Activated CD4-positive, alpha-beta T cell treated with anti-CD3 and anti-CD28 coated beads, Interleukin-2, amount 10 ng/mL, durations not matched to agents 24 days and 14 days (primary cell): ENCODE results near the gene MESP2. TPM values are rescaled to one million over a fixed set of nuclear protein-coding genes. Genes with fewer than 3 reads are reported as not detected.

ENCODE experiments used
- DNase-seq: peaks from one replicate; pipeline ENCODE4 v3.0.0; 2022
- H3K27ac Mint-ChIP-seq: one replicate; pipeline ENCODE4 v1.8.0; 2022; ENCODE audit warnings: mild to moderate bottlenecking, mixed read lengths
- H3K27me3 Mint-ChIP-seq: one replicate; pipeline ENCODE4 v1.8.0; 2022; ENCODE audit warnings: mixed read lengths
- H3K36me3 Mint-ChIP-seq: one replicate; pipeline ENCODE4 v1.8.0; 2022; ENCODE audit warnings: low read depth, mild to moderate bottlenecking, mixed read lengths
- H3K4me1 Mint-ChIP-seq: one replicate; pipeline ENCODE4 v1.8.0; 2021; ENCODE audit warnings: mixed read lengths
- H3K4me3 Mint-ChIP-seq: one replicate; pipeline ENCODE4 v1.8.0; 2022; ENCODE audit warnings: mild to moderate bottlenecking, moderate library complexity, mixed read lengths
- H3K9me3 Mint-ChIP-seq: one replicate; pipeline ENCODE4 v1.8.0; 2021; ENCODE audit warnings: mixed read lengths
- intact Hi-C: fragments of 100-400 bp; cut with micrococcal nuclease; formaldehyde crosslinking; loops from one replicate; pipeline ENCODE4 v1.15.1; 2023
- total RNA-seq: library from RNA; stranded (reverse); gene quantifications from 2 replicates; pipeline ENCODE4 v1.2.3, GENCODE V29; 2022

MESP2 gene
- total RNA-seq, 1 donor from 2014 or later, result not detected

- peaks cover 5% of the 10 kb centered on the region for H3K4me1 Mint-ChIP-seq
- DNase-seq, result no peak
- intact Hi-C loops, result no loop called here
- H3K27me3 Mint-ChIP-seq, result peaks cover 41% of the 10 kb centered on the region
- no peak overlapping the region for H3K27ac Mint-ChIP-seq
- peaks cover 5% of the 10 kb centered on the region for H3K36me3 Mint-ChIP-seq
- H3K9me3 Mint-ChIP-seq, result peaks cover 4% of the 10 kb centered on the region
- no peak overlapping the region for H3K4me3 Mint-ChIP-seq
Measured at GRCh38 chr15:89817701-89818280, 41.7 kb downstream of the MESP2 start.

DNA sequence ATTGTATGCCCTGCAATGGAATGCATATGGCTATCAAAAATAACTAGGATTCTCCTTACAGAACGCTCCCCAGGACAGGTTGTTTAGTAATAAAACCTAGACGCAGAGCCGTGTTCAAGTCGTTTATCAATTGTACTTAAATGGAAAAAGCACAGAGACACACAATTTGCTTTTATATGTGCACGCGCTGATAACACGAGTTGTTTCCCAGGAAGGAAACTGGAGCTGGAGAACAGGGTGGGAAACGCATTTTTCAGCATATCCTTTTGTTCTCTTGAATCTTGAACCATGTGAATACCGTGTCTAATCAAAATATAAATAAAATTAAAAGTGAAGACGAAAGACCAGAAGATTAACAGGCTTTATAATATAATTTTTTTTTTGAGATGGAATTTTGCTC lies 42.2 kb downstream of the MESP2 start:
- Mint-ChIP-seq H3K4me1 (peaks cover 5% of the 10 kb centered on the region), H3K27ac (no peak overlapping the region), H3K36me3 (peaks cover 5% of the 10 kb centered on the region), H3K9me3 (peaks cover 4% of the 10 kb centered on the region), H3K4me3 (no peak overlapping the region), H3K27me3 (peaks cover 41% of the 10 kb centered on the region)
- intact Hi-C loops, result no loop called here
- DNase-seq, result no peak

- intact Hi-C loops, result no loop called here
- H3K4me1 Mint-ChIP-seq, result no peaks in the 10 kb centered on the region
- no peak overlapping the region for H3K27ac Mint-ChIP-seq
- peaks cover 1% of the 10 kb centered on the region for H3K36me3 Mint-ChIP-seq
- H3K27me3 Mint-ChIP-seq, result peaks cover 27% of the 10 kb centered on the region
- DNase-seq, result no peak
- no peak overlapping the region for H3K4me3 Mint-ChIP-seq
- peaks cover 4% of the 10 kb centered on the region for H3K9me3 Mint-ChIP-seq
Measured at GRCh38 chr15:89820666-89821611, 44.8 kb downstream of the MESP2 start.

DNA sequence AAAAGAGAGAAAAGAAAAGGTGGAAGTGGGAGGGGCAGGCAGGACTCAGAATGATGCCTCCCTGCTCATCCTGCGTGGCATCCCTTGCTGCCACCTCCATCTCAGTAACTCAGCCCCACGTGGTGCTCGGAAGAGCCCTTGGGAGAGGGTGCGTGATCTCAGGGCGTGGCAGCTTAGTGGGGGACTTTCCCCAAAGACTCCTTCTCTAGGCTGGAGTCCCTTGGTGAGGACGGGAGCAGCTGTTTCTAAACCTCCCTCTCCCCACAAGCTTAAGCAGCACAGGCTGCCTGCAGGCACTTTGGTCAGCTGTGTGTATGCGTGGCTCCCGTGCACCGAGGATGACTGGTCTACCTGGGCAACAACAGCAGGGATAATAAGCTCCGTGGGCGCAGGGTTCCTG lies 45.9 kb downstream of the MESP2 start:
- Mint-ChIP-seq H3K4me1 (no peaks in the 10 kb centered on the region), H3K27me3 (peaks cover 17% of the 10 kb centered on the region), H3K4me3 (no peak overlapping the region), H3K9me3 (no peaks in the 10 kb centered on the region), H3K36me3 (no peaks in the 10 kb centered on the region), H3K27ac (no peak overlapping the region)
- intact Hi-C loops, result no loop called here
- DNase-seq, result no peak

- no peak overlapping the region for H3K27ac Mint-ChIP-seq
- H3K36me3 Mint-ChIP-seq, result no peaks in the 10 kb centered on the region
- intact Hi-C loops, result no loop called here
- H3K9me3 Mint-ChIP-seq, result no peaks in the 10 kb centered on the region
- no peak overlapping the region for H3K4me3 Mint-ChIP-seq
- H3K4me1 Mint-ChIP-seq, result no peaks in the 10 kb centered on the region
- no peak for DNase-seq
- H3K27me3 Mint-ChIP-seq, result peaks cover 13% of the 10 kb centered on the region
Measured at GRCh38 chr15:89822611-89822950, 46.4 kb downstream of the MESP2 start.

DNA sequence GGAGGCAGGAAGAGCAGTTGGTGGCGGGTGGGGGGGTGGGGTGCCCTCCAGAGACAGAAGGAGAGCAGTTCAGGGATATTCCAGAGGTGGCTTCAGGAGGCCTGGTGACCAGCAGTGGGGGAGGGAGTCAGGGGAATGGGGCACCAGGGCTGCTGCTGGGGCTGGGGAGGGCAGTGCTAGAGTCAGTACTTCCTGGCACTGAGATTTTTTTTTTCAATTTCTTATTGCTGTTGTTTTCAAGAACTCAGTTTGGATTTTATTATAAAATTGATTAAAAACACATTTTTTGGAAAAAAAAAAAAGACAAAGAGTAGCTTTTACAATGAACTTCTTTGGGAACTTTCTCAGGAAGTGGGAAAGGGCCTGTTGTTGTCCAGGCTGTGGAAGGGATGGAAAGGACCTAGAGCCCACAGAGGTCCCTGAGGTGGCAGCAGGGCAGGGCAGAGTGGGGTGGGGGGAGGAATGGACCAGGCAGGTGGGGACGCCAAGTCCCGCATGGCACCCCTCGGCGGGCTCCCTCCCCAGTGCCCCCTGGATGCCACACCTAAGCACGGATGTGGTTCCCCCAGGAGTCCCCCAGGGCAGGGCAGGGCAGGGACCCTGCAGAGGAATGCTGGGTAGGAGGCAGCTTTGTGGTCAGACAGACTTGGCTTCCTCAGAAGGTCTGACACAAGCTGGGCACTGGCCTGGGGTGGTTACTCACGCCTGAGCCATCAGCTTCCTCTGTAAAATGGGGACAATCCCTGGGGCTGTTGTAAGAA lies 47.0 kb downstream of the MESP2 start:
- Mint-ChIP-seq H3K4me3 (no peak overlapping the region), H3K27me3 (peaks cover 10% of the 10 kb centered on the region), H3K9me3 (no peaks in the 10 kb centered on the region), H3K36me3 (no peaks in the 10 kb centered on the region), H3K4me1 (no peaks in the 10 kb centered on the region), H3K27ac (no peak overlapping the region)
- intact Hi-C loops, result no loop called here
- DNase-seq, result no peak

- no peaks in the 10 kb centered on the region for H3K9me3 Mint-ChIP-seq
- H3K4me3 Mint-ChIP-seq, result no peak overlapping the region
- H3K4me1 Mint-ChIP-seq, result no peaks in the 10 kb centered on the region
- peaks cover 9% of the 10 kb centered on the region for H3K27me3 Mint-ChIP-seq
- DNase-seq, result no peak
- intact Hi-C loops, result no loop called here
- H3K27ac Mint-ChIP-seq, result no peak overlapping the region
- no peaks in the 10 kb centered on the region for H3K36me3 Mint-ChIP-seq
Measured at GRCh38 chr15:89823836-89824606, 47.9 kb downstream of the MESP2 start.

DNA sequence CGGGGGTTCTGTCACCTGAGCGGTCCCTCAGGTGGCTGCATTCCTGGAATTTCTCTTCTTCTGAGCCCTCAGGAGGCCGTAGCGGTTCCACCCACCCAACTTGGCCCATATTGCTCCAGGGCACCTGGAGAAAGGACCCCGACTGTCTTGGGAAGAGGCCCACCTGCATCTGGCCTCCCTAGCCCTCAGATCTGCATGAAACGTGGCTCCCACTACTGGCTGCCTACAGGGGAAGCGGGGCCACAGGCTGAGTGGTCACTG lies 48.4 kb downstream of the MESP2 start:
- Mint-ChIP-seq H3K27ac (no peak overlapping the region), H3K9me3 (no peaks in the 10 kb centered on the region), H3K27me3 (peaks cover 6% of the 10 kb centered on the region), H3K36me3 (no peaks in the 10 kb centered on the region), H3K4me1 (no peaks in the 10 kb centered on the region), H3K4me3 (no peak overlapping the region)
- intact Hi-C loops, result no loop called here
- DNase-seq, result no peak

GRCh38 chr15:89825271-89825940 lies 49.3 kb downstream of the MESP2 start:
- intact Hi-C loops, result no loop called here
- peaks cover 6% of the 10 kb centered on the region for H3K27me3 Mint-ChIP-seq
- no peak overlapping the region for H3K4me3 Mint-ChIP-seq
- H3K4me1 Mint-ChIP-seq, result peaks cover 2% of the 10 kb centered on the region
- H3K9me3 Mint-ChIP-seq, result no peaks in the 10 kb centered on the region
- H3K27ac Mint-ChIP-seq, result no peak overlapping the region
- DNase-seq, result no peak
- no peaks in the 10 kb centered on the region for H3K36me3 Mint-ChIP-seq

GRCh38 chr15:89826671-89827655 lies 50.8 kb downstream of the MESP2 start:
- H3K9me3 Mint-ChIP-seq, result no peaks in the 10 kb centered on the region
- intact Hi-C loops, result no loop called here
- no peaks in the 10 kb centered on the region for H3K27me3 Mint-ChIP-seq
- peaks cover 2% of the 10 kb centered on the region for H3K4me1 Mint-ChIP-seq
- DNase-seq, result no peak
- H3K36me3 Mint-ChIP-seq, result no peaks in the 10 kb centered on the region
- no peak overlapping the region for H3K4me3 Mint-ChIP-seq
- H3K27ac Mint-ChIP-seq, result no peak overlapping the region

DNA sequence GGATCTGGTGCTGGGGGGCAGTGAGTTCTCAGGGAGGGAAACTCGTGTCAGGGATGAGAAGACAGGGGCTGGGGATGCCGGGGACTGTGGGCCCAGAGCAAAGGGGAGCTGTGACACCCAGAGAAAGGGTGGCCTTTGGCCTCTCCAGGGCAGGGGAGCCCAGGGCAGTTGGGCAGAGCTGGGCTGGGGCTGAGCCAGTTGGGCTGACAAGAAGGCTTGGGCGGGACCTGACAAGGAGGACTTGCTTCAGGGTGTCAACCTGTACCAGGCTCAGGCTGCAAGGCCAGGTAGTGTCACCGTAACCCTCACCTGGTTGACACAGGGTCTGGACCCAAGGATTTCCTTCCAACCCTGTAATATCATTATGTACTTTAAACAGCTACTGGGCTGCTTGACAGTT lies 51.7 kb downstream of the MESP2 start:
- H3K4me1 Mint-ChIP-seq, result peaks cover 2% of the 10 kb centered on the region
- H3K4me3 Mint-ChIP-seq, result no peak overlapping the region
- no peak for DNase-seq
- no peak overlapping the region for H3K27ac Mint-ChIP-seq
- intact Hi-C loops, result no loop called here
- no peaks in the 10 kb centered on the region for H3K27me3 Mint-ChIP-seq
- no peaks in the 10 kb centered on the region for H3K9me3 Mint-ChIP-seq
- no peaks in the 10 kb centered on the region for H3K36me3 Mint-ChIP-seq
